Glutamatergic neuron (in vitro differentiated cells): Measurements from ENCODE around the gene RLIM. TPM values are rescaled to one million over a fixed set of nuclear protein-coding genes. Genes with fewer than 3 reads are reported as not detected.

Experiments
- DNase-seq: peaks from one replicate; pipeline ENCODE4 v3.0.0; 2022
- H3K27ac Mint-ChIP-seq: one replicate; pipeline ENCODE4 v1.8.0; 2020; ENCODE audit warnings: mild to moderate bottlenecking, mixed read lengths, inconsistent platforms; ENCODE audit not compliant: unreplicated experiment
- H3K27me3 Mint-ChIP-seq: one replicate; pipeline ENCODE4 v1.8.0; 2020; ENCODE audit warnings: mild to moderate bottlenecking, moderate library complexity, mixed read lengths, inconsistent platforms; ENCODE audit not compliant: unreplicated experiment
- H3K36me3 Mint-ChIP-seq: one replicate; pipeline ENCODE4 v1.8.0; 2020; ENCODE audit warnings: mild to moderate bottlenecking, mixed read lengths, inconsistent platforms; ENCODE audit not compliant: unreplicated experiment
- H3K4me1 Mint-ChIP-seq: one replicate; pipeline ENCODE4 v1.8.0; 2020; ENCODE audit warnings: mild to moderate bottlenecking, low read depth, mixed read lengths, inconsistent platforms; ENCODE audit not compliant: unreplicated experiment
- H3K4me3 Mint-ChIP-seq: one replicate; pipeline ENCODE4 v1.8.0; 2020; ENCODE audit warnings: mild to moderate bottlenecking, mixed read lengths, inconsistent platforms; ENCODE audit not compliant: unreplicated experiment
- H3K9me3 Mint-ChIP-seq: one replicate; pipeline ENCODE4 v1.8.0; 2020; ENCODE audit warnings: mild to moderate bottlenecking, moderate library complexity, mixed read lengths, inconsistent platforms; ENCODE audit not compliant: unreplicated experiment
- total RNA-seq: library from RNA; stranded (reverse); fragmentation: NEBNext Ultra II Directional; extraction: Animal tissue kit (Norgen Biotek cat#: 25700); gene quantifications from one replicate; pipeline ENCODE4 v1.2.1, GENCODE V29; 2021; ENCODE audit not compliant: unreplicated experiment
- TF ChIP-seq, protein P1 (sequence below): fragments of 200-600 bp; sonication (generic); IDR thresholded peaks from one replicate; pipeline ENCODE4 v1.5.0; 2021; ENCODE audit not compliant: partially characterized antibody, unreplicated experiment

The RLIM gene
- total RNA-seq, 1 donor from 2014 or later = 59.4 TPM

DNA sequence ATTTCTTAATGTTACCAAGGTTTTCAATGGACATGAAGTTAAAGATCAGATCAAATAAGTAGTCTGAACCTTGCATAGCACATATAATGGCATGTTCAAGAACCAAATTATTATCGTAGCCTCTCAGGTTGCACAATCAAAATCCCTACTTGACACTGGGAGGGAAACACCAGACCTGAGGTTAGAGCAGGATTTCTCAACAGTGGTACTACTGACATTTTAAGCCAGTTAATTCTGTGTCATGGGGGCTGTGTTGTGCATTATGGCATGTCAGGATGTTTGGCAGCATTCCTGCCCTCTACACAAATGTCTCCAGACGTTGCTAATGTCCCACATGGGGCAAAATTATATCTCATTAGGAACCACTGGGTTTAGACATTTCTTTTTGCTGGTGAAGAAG, 20.8 kb downstream of the RLIM start:
- Mint-ChIP-seq H3K27me3 (no peaks in the 10 kb centered on the region), H3K9me3 (peaks cover 2% of the 10 kb centered on the region), H3K36me3 (peaks cover 7% of the 10 kb centered on the region), H3K4me3 (no peak overlapping the region), H3K4me1 (no peaks in the 10 kb centered on the region), H3K27ac (no peak overlapping the region)
- DNase-seq = no peak
- TF ChIP-seq, protein P1, sequence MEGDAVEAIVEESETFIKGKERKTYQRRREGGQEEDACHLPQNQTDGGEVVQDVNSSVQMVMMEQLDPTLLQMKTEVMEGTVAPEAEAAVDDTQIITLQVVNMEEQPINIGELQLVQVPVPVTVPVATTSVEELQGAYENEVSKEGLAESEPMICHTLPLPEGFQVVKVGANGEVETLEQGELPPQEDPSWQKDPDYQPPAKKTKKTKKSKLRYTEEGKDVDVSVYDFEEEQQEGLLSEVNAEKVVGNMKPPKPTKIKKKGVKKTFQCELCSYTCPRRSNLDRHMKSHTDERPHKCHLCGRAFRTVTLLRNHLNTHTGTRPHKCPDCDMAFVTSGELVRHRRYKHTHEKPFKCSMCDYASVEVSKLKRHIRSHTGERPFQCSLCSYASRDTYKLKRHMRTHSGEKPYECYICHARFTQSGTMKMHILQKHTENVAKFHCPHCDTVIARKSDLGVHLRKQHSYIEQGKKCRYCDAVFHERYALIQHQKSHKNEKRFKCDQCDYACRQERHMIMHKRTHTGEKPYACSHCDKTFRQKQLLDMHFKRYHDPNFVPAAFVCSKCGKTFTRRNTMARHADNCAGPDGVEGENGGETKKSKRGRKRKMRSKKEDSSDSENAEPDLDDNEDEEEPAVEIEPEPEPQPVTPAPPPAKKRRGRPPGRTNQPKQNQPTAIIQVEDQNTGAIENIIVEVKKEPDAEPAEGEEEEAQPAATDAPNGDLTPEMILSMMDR = no peak

DNA sequence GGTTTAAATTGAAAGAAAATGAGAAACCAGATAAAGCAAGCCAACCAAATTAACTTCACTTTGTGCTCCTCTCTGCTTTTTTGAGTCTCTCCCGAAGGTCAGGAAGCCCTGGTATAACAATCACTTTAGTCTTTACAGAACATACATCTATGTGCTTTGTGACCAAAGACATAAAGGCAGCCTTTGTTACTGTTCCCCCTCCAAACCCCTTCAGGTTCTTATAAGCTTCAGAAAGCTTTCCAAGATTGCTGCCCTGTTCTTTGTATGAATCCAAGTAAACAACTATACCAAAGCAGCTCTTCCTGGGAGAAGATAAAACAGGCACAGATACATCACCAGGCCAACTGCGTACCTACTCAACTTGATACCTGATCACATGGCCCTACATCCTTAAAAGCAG, 28.7 kb downstream of the RLIM start:
- no peaks in the 10 kb centered on the region for H3K9me3 Mint-ChIP-seq

DNA sequence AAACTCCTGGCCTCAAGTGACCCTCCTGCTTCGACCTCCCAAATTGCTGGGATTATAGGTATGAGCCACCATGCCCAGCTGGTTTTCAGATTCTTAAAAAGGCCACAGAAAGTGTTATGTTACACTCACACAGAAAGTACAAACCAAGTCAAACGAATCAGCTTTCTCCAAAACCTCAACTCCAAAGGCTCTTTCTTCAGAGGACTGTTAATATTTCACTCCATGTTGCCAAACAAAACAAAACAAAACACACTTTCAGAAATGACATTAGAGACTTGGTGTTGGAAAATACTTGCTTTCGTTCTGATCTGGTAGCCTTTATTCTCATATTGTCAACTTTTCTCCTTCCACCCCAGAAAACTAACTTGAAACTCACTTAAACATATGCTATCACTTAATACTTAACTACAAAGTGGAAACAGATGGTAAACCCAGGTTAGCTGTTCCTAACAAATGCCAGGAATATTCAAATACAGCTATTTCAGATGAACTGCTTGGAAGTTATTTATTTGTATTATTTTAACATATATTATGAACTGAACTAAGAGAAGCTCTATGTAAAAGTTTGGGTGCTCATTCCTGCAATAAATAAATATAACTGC, 34.7 kb downstream of the RLIM start:
- Mint-ChIP-seq H3K9me3 (no peaks in the 10 kb centered on the region), H3K4me3 (no peak overlapping the region), H3K4me1 (no peaks in the 10 kb centered on the region), H3K36me3 (no peaks in the 10 kb centered on the region), H3K27me3 (peaks cover 2% of the 10 kb centered on the region), H3K27ac (no peak overlapping the region)
- DNase-seq = no peak
- TF ChIP-seq, protein P1 = no peak

More for the DNA sequence above, 28.7 kb downstream of the RLIM start:
- TF ChIP-seq, protein P1 = no peak
- Mint-ChIP-seq H3K4me3 (no peak overlapping the region), H3K36me3 (no peaks in the 10 kb centered on the region), H3K27me3 (peaks cover 2% of the 10 kb centered on the region), H3K4me1 (no peaks in the 10 kb centered on the region), H3K27ac (peak overlapping the region; percentile 22)
- no peak for DNase-seq

DNA sequence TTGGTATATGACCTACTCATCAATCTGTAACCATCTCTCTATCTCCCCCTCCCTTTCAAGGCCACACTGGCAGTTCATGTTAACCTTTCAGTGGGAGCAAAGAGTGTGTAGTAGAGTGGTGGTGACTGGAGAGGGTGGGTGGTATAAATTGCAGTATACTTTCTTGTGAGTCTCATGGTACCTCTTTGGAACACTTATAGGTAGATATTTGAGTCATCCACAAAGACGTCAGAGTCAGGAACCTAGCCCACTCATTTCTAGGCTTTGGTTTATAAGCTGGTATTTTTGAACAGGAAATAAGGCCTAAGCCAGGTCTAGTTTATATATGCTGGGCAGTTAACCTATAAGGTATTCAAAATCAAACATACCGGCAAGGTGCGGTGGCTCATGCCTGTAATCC, 36.3 kb downstream of the RLIM start:
- Mint-ChIP-seq H3K4me3 (no peak overlapping the region), H3K4me1 (no peaks in the 10 kb centered on the region), H3K36me3 (no peaks in the 10 kb centered on the region), H3K27ac (no peak overlapping the region), H3K9me3 (no peaks in the 10 kb centered on the region), H3K27me3 (peaks cover 2% of the 10 kb centered on the region)
- no peak for DNase-seq
- TF ChIP-seq, protein P1 = no peak

DNA sequence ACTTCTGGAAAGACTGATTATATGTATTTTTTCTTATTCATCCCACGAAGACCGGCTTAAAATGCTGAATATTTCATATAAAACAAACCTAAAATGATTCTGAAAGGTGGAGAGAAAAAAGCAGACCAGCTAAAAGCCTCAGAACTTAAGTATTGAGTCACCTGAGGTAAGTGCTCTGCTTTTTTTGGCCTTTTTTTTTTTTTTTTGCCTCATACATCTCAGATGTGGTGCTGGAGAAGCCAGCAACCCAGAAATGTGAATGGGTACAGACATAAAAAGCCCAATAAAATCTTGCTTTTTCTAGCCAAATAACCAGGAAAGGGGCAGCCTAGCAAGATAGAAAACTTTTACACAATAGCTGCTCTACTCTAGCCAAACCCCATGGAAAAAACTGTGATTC, 57.0 kb downstream of the RLIM start:
- no peak for DNase-seq
- no peaks in the 10 kb centered on the region for H3K9me3 Mint-ChIP-seq
- no peaks in the 10 kb centered on the region for H3K27me3 Mint-ChIP-seq
- H3K4me3 Mint-ChIP-seq = no peak overlapping the region
- no peaks in the 10 kb centered on the region for H3K4me1 Mint-ChIP-seq
- H3K36me3 Mint-ChIP-seq = no peaks in the 10 kb centered on the region
- TF ChIP-seq, protein P1 = no peak
- H3K27ac Mint-ChIP-seq = no peak overlapping the region
